Measurements from ENCODE around the gene ASCC3.

DNA sequence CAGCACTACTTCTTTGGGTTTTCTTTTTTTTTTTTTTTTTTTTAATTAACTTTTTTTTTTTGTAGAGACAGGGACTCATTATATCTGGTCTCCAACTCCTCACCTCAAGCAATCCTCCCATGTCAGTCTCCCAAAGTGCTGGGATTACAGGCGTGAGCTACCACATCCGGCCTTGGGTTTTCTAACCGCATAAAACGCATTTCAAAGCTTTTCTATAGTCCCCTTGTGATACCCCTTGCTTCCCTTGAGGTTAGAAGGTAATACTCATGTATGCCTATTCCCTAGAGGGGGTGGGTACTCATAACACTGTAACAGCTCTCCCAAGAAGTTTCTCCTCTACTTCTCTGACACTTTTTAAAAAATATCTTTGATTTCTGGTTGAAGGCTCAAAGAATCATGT is 23.9 kb upstream of the ASCC3 start:
- TF ChIP-seq EZH2 (IDR thresholded peaks at IDR 0.05; ENCODE audit: insufficient read depth, poor library complexity, severe bottlenecking), result no peak
- no peak for TF ChIP-seq EZH2phosphoT487 (IDR thresholded peaks at IDR 0.05; ENCODE audit: insufficient read depth, low read depth)

Data from GM23248 (cell line).